ENCODE measurements around the gene NCBP1.

Gene NCBP1

DNA sequence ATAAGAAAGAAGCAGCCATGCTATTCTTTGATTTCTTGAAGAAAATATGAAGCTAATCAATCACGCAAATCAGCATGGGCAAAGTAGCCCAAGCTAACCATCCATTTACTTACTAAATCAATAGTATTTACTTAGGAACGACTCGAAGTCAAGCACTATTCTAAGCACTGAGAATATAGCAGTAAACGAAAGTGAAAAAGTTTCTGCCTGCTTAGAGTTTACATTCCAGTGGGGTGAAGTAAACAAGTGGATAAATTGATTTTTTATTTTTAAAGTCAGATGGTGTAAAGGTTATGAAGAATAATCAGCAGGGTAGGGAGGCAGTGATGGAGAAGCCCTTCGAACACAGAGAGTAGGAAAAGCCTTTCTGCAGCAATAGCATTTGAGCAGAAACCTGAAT lies 6.0 kb upstream of the NCBP1 start:
- DNase-seq (ENCODE audit: low read depth), result no peak

DNA sequence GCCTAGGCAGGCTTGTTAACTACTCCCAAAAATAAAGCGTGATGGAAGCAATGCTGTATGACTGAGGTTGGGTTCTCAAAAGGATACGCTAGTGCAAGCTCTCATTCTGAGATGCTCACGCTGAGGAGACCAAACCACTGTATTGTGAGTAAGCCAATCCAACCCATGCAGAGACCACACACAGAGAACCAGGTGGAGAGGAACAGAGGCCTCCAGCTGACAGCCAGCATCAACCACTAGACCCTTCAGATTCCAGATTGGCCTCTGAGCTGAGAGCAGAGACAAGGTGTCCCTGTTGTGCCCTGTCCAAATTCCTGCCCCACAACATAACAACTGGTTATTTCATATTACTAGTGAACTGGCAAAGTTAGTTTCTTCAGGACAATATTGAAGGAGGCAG lies 5.0 kb upstream of the NCBP1 start:
- DNase-seq (ENCODE audit: low read depth), result no peak

DNA sequence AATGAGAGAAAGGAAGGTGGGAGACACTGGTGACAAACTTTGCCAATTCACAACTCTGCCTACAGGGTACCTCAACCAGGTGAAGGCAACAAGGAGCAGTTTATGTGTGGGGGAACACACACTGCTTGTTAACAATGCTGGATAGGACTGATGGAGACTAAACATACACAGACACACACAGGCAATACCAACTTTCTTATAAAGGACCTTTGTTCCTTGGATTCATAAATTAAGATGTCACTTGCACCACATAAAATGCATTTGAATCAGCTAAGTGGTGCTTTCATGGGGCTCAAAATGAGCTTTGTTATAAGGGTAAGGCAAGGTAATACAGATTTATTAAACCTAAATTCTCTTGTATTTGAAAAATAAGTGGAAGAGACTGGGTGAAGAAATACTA lies 4.5 kb upstream of the NCBP1 start:
- no peak for DNase-seq (ENCODE audit: low read depth)

DNA sequence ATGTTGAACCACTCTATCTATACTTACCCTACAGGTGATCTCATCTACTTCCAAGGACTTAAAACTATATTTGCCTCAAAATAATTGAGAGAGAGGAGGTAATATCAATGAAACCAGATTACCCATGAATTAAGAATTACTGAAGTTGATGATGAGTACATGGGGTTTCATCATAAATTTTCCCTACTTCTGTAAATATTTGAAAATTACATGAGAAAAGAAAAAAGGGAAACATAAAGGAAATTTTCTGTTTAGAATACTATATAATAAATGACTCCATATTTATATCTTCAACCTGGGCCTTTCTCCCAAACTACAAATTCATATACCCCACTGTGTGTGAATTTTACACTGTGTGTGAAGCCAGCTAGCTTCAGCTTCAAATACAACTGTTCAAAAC lies 3.0 kb upstream of the NCBP1 start:
- no peak for DNase-seq (ENCODE audit: low read depth)

DNA sequence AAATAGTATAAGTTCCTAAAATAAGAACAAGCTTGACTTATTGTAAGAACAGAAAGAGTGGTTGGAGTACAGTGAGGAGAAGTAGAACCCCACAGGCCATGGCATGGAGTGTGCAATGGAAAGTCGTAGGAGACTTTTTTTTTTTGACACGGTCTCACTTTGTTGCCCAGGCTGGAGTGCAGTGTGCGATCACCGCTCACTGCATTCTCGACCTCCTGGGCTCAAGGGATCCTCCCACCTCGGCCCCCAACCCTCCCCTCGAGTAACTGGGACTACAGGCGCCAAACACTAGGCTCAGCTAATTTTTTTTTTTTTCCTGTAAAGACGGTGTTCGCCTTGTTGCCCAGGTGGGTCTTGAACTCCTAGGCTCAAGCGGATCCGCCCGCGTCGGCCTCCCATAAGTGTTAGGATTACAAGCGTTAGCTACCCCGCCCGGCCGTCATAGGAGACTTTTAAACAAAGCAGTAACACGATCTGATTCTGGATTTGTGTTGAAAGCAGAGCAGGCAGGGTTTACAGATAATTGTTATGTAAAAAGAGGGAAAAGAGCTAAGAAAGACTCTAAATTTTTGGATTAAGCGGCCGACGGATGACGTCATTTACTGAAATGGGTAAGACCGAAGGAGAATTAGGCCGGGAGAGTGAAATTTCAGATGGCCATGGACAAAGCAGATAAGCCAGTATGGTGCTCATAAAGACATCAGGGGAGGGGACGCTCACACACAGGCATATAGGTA lies 1.2 kb upstream of the NCBP1 start:
- DNase-seq (ENCODE audit: low read depth), result no peak

DNA sequence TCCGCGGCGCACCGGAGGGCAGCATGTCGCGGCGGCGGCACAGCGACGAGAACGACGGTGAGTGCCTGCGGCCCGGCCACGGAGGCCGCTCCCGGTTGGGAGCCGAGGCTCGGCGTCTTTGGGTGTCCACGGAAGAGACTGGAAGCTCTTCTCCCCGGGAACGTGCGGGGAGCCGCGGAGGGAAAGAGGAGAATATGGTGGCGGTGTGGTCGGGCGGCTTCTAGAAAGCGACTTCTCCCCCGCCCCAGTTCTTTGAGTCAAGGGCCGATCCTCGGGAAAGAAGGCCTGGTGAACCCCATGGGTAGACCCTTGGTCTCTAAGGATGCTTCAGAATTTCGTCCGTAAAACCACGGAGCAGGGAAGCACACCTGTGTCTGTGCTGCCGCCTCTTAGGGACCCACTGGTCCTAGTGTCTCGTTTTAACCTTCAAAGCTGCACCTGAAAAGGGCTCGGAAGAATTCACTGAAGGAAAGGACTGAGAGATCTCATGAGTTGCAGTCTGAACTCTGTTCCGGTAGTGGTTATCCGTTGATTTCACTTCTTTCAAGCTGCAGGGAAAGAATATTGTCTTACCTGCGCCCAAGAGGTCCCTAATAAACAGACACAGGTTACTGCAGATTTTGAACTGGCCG lies 354 bp downstream of the NCBP1 start:
- DNase-seq (ENCODE audit: low read depth), result no peak

GRCh38 chr9:97635026-97635425 lies 1.4 kb downstream of the NCBP1 start:
- DNase-seq (ENCODE audit: low read depth), result no peak

DNA sequence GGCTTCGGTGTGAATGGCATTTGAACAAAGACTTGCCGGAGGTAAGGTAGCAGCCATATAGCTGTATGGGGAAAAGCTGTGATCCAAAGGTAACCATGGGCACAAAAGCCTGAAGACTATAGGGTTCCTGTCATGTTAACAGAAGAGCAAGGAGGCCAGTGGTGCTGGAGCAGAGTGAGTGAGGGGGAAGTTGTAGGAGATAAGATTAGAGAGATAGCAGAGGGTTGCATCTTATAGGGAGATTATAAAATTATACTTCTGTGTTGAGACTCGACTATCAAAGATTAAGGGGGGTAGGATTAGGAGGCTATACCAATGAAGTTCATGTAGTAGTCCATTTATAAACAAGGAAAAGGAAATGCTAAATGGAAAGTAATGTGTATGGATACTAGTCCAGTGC lies 3.3 kb downstream of the NCBP1 start:
- DNase-seq (ENCODE audit: low read depth), result no peak

DNA sequence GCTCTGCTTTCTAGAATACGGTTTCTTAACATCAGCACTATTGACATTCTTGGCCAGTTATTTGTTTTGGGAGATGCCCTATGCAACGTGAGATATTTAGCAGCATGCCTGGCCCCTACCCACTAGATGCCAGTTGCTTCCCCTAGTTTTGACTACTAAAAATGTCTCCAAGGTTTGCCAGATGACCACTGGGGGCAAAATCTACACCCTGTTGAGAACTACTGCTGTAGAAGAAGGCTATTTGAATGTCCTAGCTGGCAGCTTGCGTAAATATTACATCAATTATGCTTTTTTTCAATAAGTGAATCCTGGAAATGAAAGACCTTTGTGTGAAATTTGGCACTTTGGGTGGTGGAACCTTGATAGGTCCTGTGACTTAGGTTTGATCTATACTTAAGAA lies 5.0 kb downstream of the NCBP1 start:
- no peak for DNase-seq (ENCODE audit: low read depth)

DNA sequence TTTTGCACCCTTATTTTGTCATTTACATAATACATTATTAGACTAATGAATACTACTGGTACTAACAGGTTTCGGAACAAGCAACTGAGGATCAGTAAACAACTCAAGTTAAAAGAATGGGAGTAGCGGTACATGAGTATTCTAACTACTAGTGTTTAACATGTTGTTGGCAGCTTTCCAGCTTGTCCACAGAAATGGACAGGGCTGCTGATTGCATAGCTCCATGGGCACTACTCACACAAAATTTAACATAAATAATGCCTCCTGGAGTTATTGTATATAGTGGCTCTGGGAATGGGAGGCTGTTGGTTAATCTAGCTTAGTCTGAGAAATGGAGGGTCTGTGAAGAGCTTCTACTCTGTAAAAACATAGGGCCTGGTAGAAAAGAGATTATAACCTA lies 6.7 kb downstream of the NCBP1 start:
- no peak for DNase-seq (ENCODE audit: low read depth)

GRCh38 chr9:97645720-97646119 lies 12.1 kb downstream of the NCBP1 start:
- no peak for DNase-seq (ENCODE audit: low read depth)

DNA sequence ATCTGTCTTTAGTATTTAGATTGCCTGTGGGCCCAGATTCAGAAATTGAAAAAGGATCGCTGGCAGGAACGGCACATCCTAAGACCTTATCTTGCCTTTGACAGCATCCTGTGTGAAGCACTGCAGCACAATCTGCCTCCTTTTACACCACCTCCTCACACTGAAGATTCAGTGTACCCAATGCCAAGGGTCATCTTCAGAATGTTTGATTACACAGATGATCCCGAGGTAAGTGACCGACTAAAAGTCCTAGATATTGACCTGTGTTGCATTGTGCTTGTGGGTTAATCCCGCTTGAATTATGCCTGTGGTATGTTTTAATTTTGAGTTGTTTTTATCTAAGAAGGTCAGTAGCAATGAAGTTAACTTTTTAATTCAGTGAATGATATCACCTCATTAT lies 14.4 kb downstream of the NCBP1 start:
- DNase-seq (ENCODE audit: low read depth), result no peak

DNA sequence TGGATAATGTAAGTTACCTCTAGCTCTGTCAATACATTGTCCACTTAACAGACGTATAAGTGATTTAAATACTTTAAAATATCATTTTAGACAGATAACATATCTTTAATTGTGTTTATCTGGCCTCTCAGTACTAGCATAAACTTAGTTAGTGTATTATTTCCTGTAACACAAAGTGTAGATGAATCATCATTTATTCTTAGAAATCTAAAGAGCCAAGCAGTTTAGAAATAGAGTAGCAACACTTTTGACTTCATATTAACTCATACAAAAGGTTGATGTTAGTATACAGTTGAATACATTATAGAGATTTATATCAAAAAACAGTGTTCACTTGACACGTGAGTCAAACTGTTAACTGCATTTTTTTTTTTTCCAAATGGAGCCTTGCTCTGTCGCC lies 18.0 kb downstream of the NCBP1 start:
- no peak for DNase-seq (ENCODE audit: low read depth)

GRCh38 chr9:97658707-97659106 lies 25.1 kb downstream of the NCBP1 start:
- DNase-seq (ENCODE audit: low read depth), result no peak

DNA sequence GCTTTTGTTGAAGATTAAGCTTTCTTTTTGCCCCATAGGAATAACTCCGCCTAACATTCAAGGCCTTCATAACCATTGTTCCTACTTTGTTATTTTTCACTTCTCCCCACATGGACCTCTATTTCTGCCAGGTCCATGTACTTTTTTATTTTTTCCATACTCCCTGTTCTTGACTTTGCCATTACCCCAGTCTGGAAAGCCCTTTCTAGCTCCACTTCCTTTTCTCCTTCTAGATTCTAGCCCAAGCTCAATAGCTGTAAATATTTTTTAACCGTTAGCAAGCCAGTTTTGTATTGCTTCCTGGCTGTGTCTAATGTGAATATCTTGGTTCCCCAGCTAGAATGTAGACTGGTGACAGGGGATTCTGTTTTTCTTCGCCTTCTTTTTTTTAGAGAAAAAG lies 26.1 kb downstream of the NCBP1 start:
- DNase-seq (ENCODE audit: low read depth), result no peak

DNA sequence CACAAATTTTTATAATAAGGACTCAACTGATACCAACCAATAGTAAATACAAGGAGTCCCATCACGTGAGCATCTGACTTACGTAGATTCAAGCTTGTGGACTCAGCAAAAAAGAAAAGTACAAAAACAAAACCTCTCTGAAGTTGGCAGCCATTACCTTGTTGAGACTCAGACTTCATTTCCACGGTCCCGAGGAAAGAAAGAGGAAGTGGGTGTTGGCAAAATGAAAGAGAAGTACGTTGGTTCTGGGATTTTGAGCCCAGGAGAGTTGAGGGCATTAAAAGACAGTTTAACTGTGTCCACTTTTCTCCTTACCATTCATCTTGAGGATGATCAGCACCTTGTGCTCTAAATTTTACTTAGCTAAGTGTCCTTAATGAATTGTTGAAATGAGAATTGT lies 26.7 kb downstream of the NCBP1 start:
- no peak for DNase-seq (ENCODE audit: low read depth)

GRCh38 chr9:97660847-97661246 lies 27.2 kb downstream of the NCBP1 start:
- no peak for DNase-seq (ENCODE audit: low read depth)

DNA sequence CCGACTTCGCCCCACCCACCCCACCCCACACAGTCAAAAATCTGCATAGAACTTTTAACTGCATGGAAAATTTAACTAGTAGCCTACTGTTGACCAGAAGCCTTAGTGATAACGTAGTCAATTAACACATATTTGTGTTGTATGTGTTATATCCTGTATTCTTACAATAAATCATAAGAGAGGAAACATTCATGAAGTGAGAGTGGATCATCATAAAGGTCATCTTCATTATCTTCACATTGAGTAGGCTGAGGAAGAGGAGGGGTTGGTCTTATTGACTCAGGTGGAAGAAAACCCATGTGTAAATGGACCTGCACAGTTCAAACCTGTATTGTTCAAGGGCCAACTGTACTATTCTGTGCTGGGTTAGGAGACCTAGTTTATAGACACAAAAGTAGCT lies 32.1 kb downstream of the NCBP1 start:
- no peak for DNase-seq (ENCODE audit: low read depth)

GRCh38 chr9:97666907-97667686 lies 33.5 kb downstream of the NCBP1 start:
- DNase-seq (ENCODE audit: low read depth), result no peak

- DNase-seq (ENCODE audit: low read depth), result no peak
These were observed 34.9 kb downstream of the NCBP1 start for GRCh38 chr9:97668485-97668884.

- DNase-seq (ENCODE audit: low read depth), result no peak
These were observed 37.0 kb downstream of the NCBP1 start for GRCh38 chr9:97670586-97670985.

- no peak for DNase-seq (ENCODE audit: low read depth)
These were observed 38.8 kb downstream of the NCBP1 start for GRCh38 chr9:97672403-97672802.

GRCh38 chr9:97673922-97674321 lies 40.3 kb downstream of the NCBP1 start:
- no peak for DNase-seq (ENCODE audit: low read depth)
